B cell (primary cell): ENCODE data around the gene TMEM120A. TPM values are rescaled to one million over a fixed set of nuclear protein-coding genes. Genes with fewer than 3 reads are reported as not detected.

Experiments
- ATAC-seq: fragments of 200-7000 bp; cut with Tn5 transposase; one replicate; pipeline ENCODE4 v1.10.0; 2021; ENCODE audit warnings: low read depth, mild to moderate bottlenecking, moderate number of reproducible peaks, moderate library complexity
- CTCF ChIA-PET: fragments of 350-600 bp; sonication (Branson Sonifier 250); formaldehyde crosslinking; loops from one replicate; lab custom pipeline; 2021; ENCODE audit warnings: antibody characterized with exemption, inconsistent platforms; lab: Charles Lee
- POLR2A ChIA-PET: fragments of 350-600 bp; sonication (Branson Sonifier 250); formaldehyde crosslinking; loops from one replicate; lab custom pipeline; 2021; ENCODE audit warnings: antibody characterized with exemption; lab: Charles Lee
- DNase-seq: peaks from one replicate; pipeline ENCODE4 v3.0.0; 2013
- H2AFZ ChIP-seq: 2 replicates; pipeline ENCODE4 v1.6.1; 2012; ENCODE audit warnings: mild to moderate bottlenecking, low read depth, low read length; ENCODE audit not compliant: insufficient read depth, poor library complexity, severe bottlenecking
- H3K27ac ChIP-seq, 2 donors: 1 replicate in 1 of 2; 2 replicates in 1 of 2; pipeline ENCODE4 v1.5.1; 2012 to 2013; ENCODE audit warnings: low read length in 2 of 2, mild to moderate bottlenecking in 2 of 2, moderate library complexity in 1 of 2
- H3K27me3 ChIP-seq, 4 experiments: fragments of 200-600 bp in 1 of 4; sonication (generic) in 1 of 4; replicated peaks in 1 of 4; 1 replicate in 2 of 4; 2 replicates in 2 of 4; pipeline versions ENCODE4 v1.6.1 to v1.7.0; 2013 to 2016; ENCODE audit warnings: low read length in 3 of 4, mild to moderate bottlenecking in 2 of 4, mixed read lengths in 1 of 4, moderate library complexity in 1 of 4; ENCODE audit not compliant: insufficient read depth in 4 of 4, control insufficient read depth in 3 of 4; ENCODE audit errors: control extremely low read depth in 1 of 4
- H3K36me3 ChIP-seq, 2 experiments: replicated peaks in 1 of 2; 1 replicate in 1 of 2; 2 replicates in 1 of 2; pipeline versions ENCODE4 v1.6.1 to v1.7.1; 2013; ENCODE audit warnings: low read length in 1 of 2; ENCODE audit not compliant: insufficient read depth in 2 of 2, control insufficient read depth in 1 of 2; ENCODE audit errors: control extremely low read depth in 1 of 2, extremely low read depth in 1 of 2
- H3K4me1 ChIP-seq, 2 donors: fragments of 200-600 bp in 1 of 2; sonication (generic) in 1 of 2; 1 replicate in 1 of 2; 2 replicates in 1 of 2; pipeline versions ENCODE4 v1.5.1 to v1.6.1; 2013 to 2017; ENCODE audit warnings: low read length in 2 of 2; ENCODE audit not compliant: control insufficient read depth in 2 of 2, insufficient read depth in 2 of 2
- H3K4me2 ChIP-seq: replicated peaks from 2 replicates; pipeline ENCODE3; 2012; ENCODE audit warnings: mild to moderate bottlenecking, low read depth, low read length; ENCODE audit not compliant: poor library complexity, severe bottlenecking
- H3K4me3 ChIP-seq, 5 experiments: fragments of 200-600 bp in 1 of 5; sonication (generic) in 1 of 5; 1 replicate in 3 of 5; 2 replicates in 2 of 5; pipeline versions ENCODE4 v1.5.1 to v1.7.0; 2011 to 2016; ENCODE audit warnings: low read length in 4 of 5, mild to moderate bottlenecking in 4 of 5, low read depth in 2 of 5, control low read depth in 1 of 5, moderate library complexity in 1 of 5; ENCODE audit not compliant: insufficient read depth in 1 of 5; ENCODE audit errors: control extremely low read depth in 1 of 5, extremely low read depth in 1 of 5
- H3K79me2 ChIP-seq: fragments of 200-600 bp; sonication (generic); one replicate; pipeline ENCODE4 v1.6.0; 2016; ENCODE audit warnings: low read length; ENCODE audit not compliant: control insufficient read depth, insufficient read depth
- H3K9ac ChIP-seq: fragments of 200-600 bp; sonication (generic); 2 replicates; pipeline ENCODE4 v1.6.1; 2017; ENCODE audit warnings: mild to moderate bottlenecking, low read length, moderate library complexity
- H3K9me3 ChIP-seq, 3 donors: one replicate each; pipeline versions ENCODE4 v1.6.1 to v1.7.1; 2013; ENCODE audit warnings: low read length in 2 of 3; ENCODE audit not compliant: control insufficient read depth in 2 of 3, insufficient read depth in 1 of 3; ENCODE audit errors: control extremely low read depth in 1 of 3
- H4K20me1 ChIP-seq: 2 replicates; pipeline ENCODE4 v1.6.0; 2012; ENCODE audit warnings: mild to moderate bottlenecking, low read length; ENCODE audit not compliant: insufficient read depth, control insufficient read depth, poor library complexity, severe bottlenecking
- H3K27ac Mint-ChIP-seq: one replicate; pipeline ENCODE4 v1.8.0; 2021; ENCODE audit warnings: mixed read lengths
- H3K27me3 Mint-ChIP-seq: one replicate; pipeline ENCODE4 v1.8.0; 2021; ENCODE audit warnings: mixed read lengths
- H3K4me1 Mint-ChIP-seq: one replicate; pipeline ENCODE4 v1.8.0; 2021; ENCODE audit warnings: mixed read lengths
- H3K4me3 Mint-ChIP-seq: one replicate; pipeline ENCODE4 v1.8.0; 2021; ENCODE audit warnings: mixed read lengths
- H3K9me3 Mint-ChIP-seq: one replicate; pipeline ENCODE4 v1.8.0; 2022; ENCODE audit warnings: mixed read lengths; ENCODE audit not compliant: insufficient read depth
- CTCF ChIP-seq: fragments of 200-600 bp; IDR thresholded peaks from one replicate; pipeline ENCODE4 v1.8.0; 2022; ENCODE audit warnings: antibody characterized with exemption, mild to moderate bottlenecking
- EZH2 ChIP-seq: IDR thresholded peaks from 2 replicates; pipeline ENCODE4 v1.6.1; 2012; ENCODE audit warnings: borderline replicate concordance, low read depth, mild to moderate bottlenecking, moderate library complexity, low read length; ENCODE audit not compliant: insufficient read depth, poor library complexity, severe bottlenecking
- WGBS: methylation state at CpG from one replicate; pipeline ENCODE4 v1.1.5; 2013; ENCODE audit warnings: missing lambda C conversion rate; ENCODE audit not compliant: insufficient coverage; 5-methylcytosine and 5-hydroxymethylcytosine counted together
- intact Hi-C: fragments of 100-400 bp; cut with micrococcal nuclease; formaldehyde crosslinking; loops from one replicate; pipeline ENCODE4 v1.10.0; 2022
- polyA plus RNA-seq: library from polyadenylated mRNA; depleted of rRNA; stranded (reverse); fragments of >200 nt; gene quantifications from 2 replicates; pipeline ENCODE4 v1.2.3, GENCODE V29; 2012
- total RNA-seq, 2 donors: library from RNA; stranded (reverse); fragments of 120-200 nt in 1 of 2; gene quantifications; 1 replicate in 1 of 2; 2 replicates in 1 of 2; pipeline versions ENCODE4 v1.2.3 to v1.2.4, GENCODE V29; 2013 to 2022

TMEM120A gene
- total and polyA plus RNA-seq, 2 donors (not counting 1 experiment from before 2014, with no cell fraction given): 39.0 to 49.3 TPM

- Histone ChIP-seq H3K27me3 (no peaks in the 10 kb centered on the region), H3K9me3 (no peaks in the 10 kb centered on the region), H3K4me2 (no peak overlapping the region), H3K9ac (no peak overlapping the region), H4K20me1 (no peaks in the 10 kb centered on the region), H3K36me3 (peaks cover 0 to 52% of the 10 kb centered on the region in 2 experiments), H2AFZ (no peak overlapping the region), H3K79me2 (no peaks in the 10 kb centered on the region), H3K4me1 (peaks cover 0 to 4% of the 10 kb centered on the region in 2 donors), H3K4me3 (no peak overlapping the region), H3K27ac (no peak overlapping the region)
- TF ChIP-seq CTCF: no peak
- TF ChIP-seq EZH2: no peak
- CTCF ChIA-PET: interaction anchor here (0.6 kb wide), 1 partner anchor 36 kb away, joined by 3 read pairs; no protein-coding TSS in a partner anchor
- WGBS: 90% methylated on average over 42 of the region's 44 CpGs
- intact Hi-C loops: no loop called here
- ATAC-seq (no peak), DNase-seq (no peak)
- H3K9me3 Mint-ChIP-seq: no peaks in the 10 kb centered on the region
- H3K4me1 Mint-ChIP-seq: peaks cover 2% of the 10 kb centered on the region
- H3K27me3 Mint-ChIP-seq: no peaks in the 10 kb centered on the region
- POLR2A ChIA-PET: interaction anchor here (0.5 kb wide), 1 partner anchor 114 kb away, joined by 5 read pairs; no protein-coding TSS in a partner anchor
- no peak overlapping the region for H3K4me3 Mint-ChIP-seq
- no peak overlapping the region for H3K27ac Mint-ChIP-seq
These were observed 10.0 kb downstream of the TMEM120A start for GRCh38 chr7:75984130-75985008.

GRCh38 chr7:75983471-75984129 is 10.8 kb downstream of the TMEM120A start:
- H3K79me2 ChIP-seq: no peaks in the 10 kb centered on the region
- ChIA-PET POLR2A (interaction anchor here (0.5 kb wide), 1 partner anchor 113 kb away, joined by 5 read pairs; no protein-coding TSS in a partner anchor), CTCF (no interaction called here)
- DNase-seq (no peak), ATAC-seq (no peak)
- H3K4me1 ChIP-seq: no peaks in the 10 kb centered on the region
- H4K20me1 ChIP-seq: no peaks in the 10 kb centered on the region
- peaks cover 0 to 52% of the 10 kb centered on the region in 2 experiments for H3K36me3 ChIP-seq
- H3K9me3 Mint-ChIP-seq: no peaks in the 10 kb centered on the region
- no peaks in the 10 kb centered on the region for H3K27me3 ChIP-seq
- no peak overlapping the region for H3K4me2 ChIP-seq
- H2AFZ ChIP-seq: no peak overlapping the region
- no peak overlapping the region for H3K9ac ChIP-seq
- H3K27me3 Mint-ChIP-seq: no peaks in the 10 kb centered on the region
- TF ChIP-seq EZH2: no peak
- no peak for TF ChIP-seq CTCF
- no peaks in the 10 kb centered on the region for H3K9me3 ChIP-seq
- intact Hi-C loops: no loop called here
- H3K4me3 ChIP-seq: no peak overlapping the region
- 99% methylated on average over 26 of the region's 26 CpGs for WGBS
- no peak overlapping the region for H3K27ac Mint-ChIP-seq
- H3K27ac ChIP-seq: no peak overlapping the region
- H3K4me1 Mint-ChIP-seq: peaks cover 2% of the 10 kb centered on the region
- H3K4me3 Mint-ChIP-seq: no peak overlapping the region
